Neural cell (in vitro differentiated cells): Measurements from ENCODE around the gene DNAH8. TPM values are rescaled to one million over a fixed set of nuclear protein-coding genes. Genes with fewer than 3 reads are reported as not detected.

Source experiments
- H2AFZ ChIP-seq: fragments of 200-600, 300-800 bp; sonication (generic), shearing (Covaris generic); 2 replicates; pipeline ENCODE4 v1.6.0; 2014; ENCODE audit warnings: low read depth, mild to moderate bottlenecking, antibody characterized with exemption, low read length, moderate library complexity
- H3F3A ChIP-seq: fragments of 200-600 bp; shearing (Covaris generic); 2 replicates; pipeline ENCODE4 v1.6.1; 2016; ENCODE audit warnings: mild to moderate bottlenecking, moderate library complexity, mixed read lengths, antibody characterized with exemption, low read length; ENCODE audit not compliant: insufficient read depth, poor library complexity, severe bottlenecking
- H3K27ac ChIP-seq: fragments of 200-600, 300-800 bp; sonication (generic), shearing (Covaris generic); 2 replicates; pipeline ENCODE4 v1.5.1; 2014; ENCODE audit warnings: mild to moderate bottlenecking, low read length, moderate library complexity
- H3K27me3 ChIP-seq: fragments of 300-800, 200-600 bp; sonication (generic), shearing (Covaris generic); 2 replicates; pipeline ENCODE4 v1.6.0; 2014; ENCODE audit warnings: mild to moderate bottlenecking, low read depth, low read length, moderate library complexity; ENCODE audit not compliant: insufficient read depth
- H3K36me3 ChIP-seq: fragments of 300-800, 200-600 bp; sonication (generic), shearing (Covaris generic); 2 replicates; pipeline ENCODE4 v1.5.1; 2014; ENCODE audit warnings: mild to moderate bottlenecking, antibody characterized with exemption, low read length, moderate library complexity; ENCODE audit not compliant: insufficient read depth
- H3K4me2 ChIP-seq: fragments of 300-800, 200-600 bp; sonication (generic), shearing (Covaris generic); 2 replicates; pipeline ENCODE4 v1.6.0; 2014; ENCODE audit warnings: mild to moderate bottlenecking, low read length
- H3K4me3 ChIP-seq: fragments of 300-800, 200-600 bp; sonication (generic), shearing (Covaris generic); 2 replicates; pipeline ENCODE4 v1.5.1; 2014; ENCODE audit warnings: mild to moderate bottlenecking, low read length, moderate library complexity
- H3K79me2 ChIP-seq: fragments of 200-600 bp; shearing (Covaris generic); replicated peaks from 2 replicates; pipeline ENCODE4 v1.6.0; 2014; ENCODE audit warnings: mild to moderate bottlenecking, low read length, moderate library complexity; ENCODE audit not compliant: insufficient read depth
- H3K9ac ChIP-seq: fragments of 300-800, 200-600 bp; sonication (generic), shearing (Covaris generic); 2 replicates; pipeline ENCODE4 v1.6.1; 2016; ENCODE audit warnings: mild to moderate bottlenecking, low read length, mixed read lengths
- H3K9me2 ChIP-seq: fragments of 200-600 bp; shearing (Covaris generic); 2 replicates; pipeline ENCODE4 v1.6.1; 2016; ENCODE audit warnings: mild to moderate bottlenecking, low read length, mixed read lengths; ENCODE audit not compliant: insufficient read depth
- H3K9me3 ChIP-seq: fragments of 200-600, 300-800 bp; sonication (generic), shearing (Covaris generic); 2 replicates; pipeline ENCODE4 v1.6.1; 2016; ENCODE audit warnings: mild to moderate bottlenecking, mixed run types, low read length, moderate library complexity, mixed read lengths
- H4K20me1 ChIP-seq: fragments of 200-600 bp; shearing (Covaris generic); 2 replicates; pipeline ENCODE4 v1.6.1; 2016; ENCODE audit warnings: mild to moderate bottlenecking, mixed run types; ENCODE audit not compliant: insufficient read depth
- EP300 ChIP-seq: fragments of 450-650 bp; conservative IDR thresholded peaks from 2 replicates; pipeline ENCODE4 v1.6.1; 2014; ENCODE audit warnings: antibody characterized with exemption, mild to moderate bottlenecking, moderate library complexity; ENCODE audit not compliant: poor library complexity, severe bottlenecking
- EZH2 ChIP-seq: fragments of 200-600, 300-800 bp; shearing (Covaris generic), sonication (generic); IDR thresholded peaks from 2 replicates; pipeline ENCODE4 v1.6.1; 2014; ENCODE audit warnings: antibody characterized with exemption, low read length, borderline replicate concordance, mild to moderate bottlenecking; ENCODE audit not compliant: insufficient read depth, poor library complexity, severe bottlenecking
- MXI1 ChIP-seq: fragments of 450-650 bp; conservative IDR thresholded peaks from 2 replicates; pipeline ENCODE4 v1.6.1; 2014; ENCODE audit warnings: antibody characterized with exemption, mild to moderate bottlenecking; ENCODE audit not compliant: poor library complexity, severe bottlenecking
- POLR2AphosphoS5 ChIP-seq: IDR thresholded peaks from 2 replicates; pipeline ENCODE4 v1.6.1; 2012
- RAD21 ChIP-seq: fragments of 450-650 bp; conservative IDR thresholded peaks from 2 replicates; pipeline ENCODE4 v1.6.1; 2014; ENCODE audit warnings: antibody characterized with exemption, mild to moderate bottlenecking, moderate library complexity
- SMC3 ChIP-seq: fragments of 450-650 bp; conservative IDR thresholded peaks from 2 replicates; pipeline ENCODE4 v1.6.1; 2014; ENCODE audit warnings: antibody characterized with exemption, mild to moderate bottlenecking, moderate library complexity; ENCODE audit not compliant: poor library complexity
- TAF1 ChIP-seq: IDR thresholded peaks from 2 replicates; pipeline ENCODE4 v1.6.1; 2012; ENCODE audit warnings: low read depth
- polyA plus RNA-seq: library from polyadenylated mRNA; depleted of rRNA; stranded (reverse); fragments of >200 nt; gene quantifications from 2 replicates; pipeline ENCODE4 v1.2.3, GENCODE V29; 2014
- TF ChIP-seq, protein P1 (sequence below): fragments of 450-650 bp; IDR thresholded peaks from 2 replicates; pipeline ENCODE4 v1.5.1; 2014; ENCODE audit warnings: antibody characterized with exemption, mild to moderate bottlenecking, moderate library complexity; ENCODE audit not compliant: poor library complexity, severe bottlenecking
- TF ChIP-seq, protein P2 (sequence below): IDR thresholded peaks from 2 replicates; pipeline ENCODE4 v1.6.1; 2012; ENCODE audit warnings: borderline replicate concordance

The DNAH8 gene
- polyA plus RNA-seq, 1 donor from 2014 or later: 0.07 TPM

DNA sequence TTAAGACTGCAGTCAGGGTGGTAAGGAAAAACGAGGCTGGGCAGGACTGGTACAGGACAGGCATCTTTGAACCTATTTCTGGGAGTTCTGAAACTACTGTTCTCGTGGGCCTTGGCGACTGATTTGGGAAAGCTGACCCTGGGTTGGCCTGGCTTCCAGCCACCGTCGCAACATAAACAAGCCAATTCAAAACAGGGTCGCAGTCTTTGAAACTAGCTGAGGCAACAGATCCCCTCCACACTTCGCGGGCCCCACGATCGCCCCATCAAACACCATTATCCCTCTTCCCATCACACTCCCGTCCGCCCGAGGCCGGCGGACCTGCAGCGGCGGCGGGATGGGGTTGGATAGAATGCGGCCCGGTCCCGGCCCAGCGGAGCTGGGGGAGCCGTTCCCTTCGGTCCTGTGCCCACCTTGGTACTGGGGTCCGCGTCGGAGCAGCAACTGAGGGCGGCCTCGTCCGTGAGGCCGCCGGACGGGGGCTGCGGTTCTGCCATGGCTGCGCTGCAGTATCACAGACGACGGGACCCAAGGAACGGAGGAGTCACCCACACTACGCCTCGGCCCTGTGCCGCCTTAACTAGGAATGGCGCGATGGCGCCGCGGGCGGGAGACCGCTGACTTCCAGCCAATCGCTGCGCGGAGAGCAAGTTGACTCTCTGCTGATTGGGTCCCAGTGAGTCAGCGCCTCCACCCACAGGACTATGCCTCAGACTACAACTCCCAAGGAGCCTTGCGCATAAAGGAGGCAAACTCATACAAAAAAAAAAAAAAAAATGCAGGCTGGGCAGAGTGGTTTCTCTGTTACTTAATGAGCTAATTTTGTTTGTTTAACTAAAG lies 12.3 kb upstream of the DNAH8 start, which contains the start of gene GLO1:
Gene GLO1 (minus strand): TSS at position 588 of the 840 bp plus-strand sequence. CDS start 91 bp downstream, at position 497.
- Histone ChIP-seq H3K27ac (peak within 1 kb of the TSS; percentile 64), H3K36me3 (no peaks in the 10 kb centered on the region), H3K79me2 (peaks cover 4% of the 10 kb centered on the region)

DNA sequence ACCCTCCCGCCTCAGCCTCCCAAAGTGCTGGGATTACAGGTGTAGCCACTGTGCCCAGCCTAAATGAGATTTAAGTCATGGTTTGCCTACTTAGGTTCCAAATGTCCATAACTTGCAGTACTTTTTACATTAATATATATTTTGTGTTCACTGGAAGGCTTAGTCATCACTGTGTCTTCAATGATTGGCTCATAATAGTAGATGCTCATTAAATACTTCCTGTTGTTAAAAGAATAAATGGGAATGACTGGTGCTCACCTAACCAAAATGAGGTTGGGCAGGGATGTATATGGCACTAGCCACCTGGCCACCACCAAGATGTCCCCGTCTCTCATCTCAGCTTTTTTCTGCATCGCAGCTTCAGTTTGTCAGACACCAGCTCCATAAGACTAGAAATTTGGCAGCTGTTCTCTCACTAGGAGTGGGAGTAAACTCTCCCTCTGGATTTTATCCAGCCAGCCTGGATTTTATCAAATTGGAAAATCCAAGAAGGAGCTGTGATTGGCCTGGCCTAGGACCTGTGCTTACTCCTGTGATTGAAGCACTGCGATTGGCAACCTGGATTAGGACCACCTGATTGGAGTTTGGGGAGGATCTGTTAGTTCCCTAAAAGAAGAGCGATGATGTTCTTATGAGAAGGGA lies 11.0 kb upstream of the DNAH8 start:
- Histone ChIP-seq H3K9me2 (no peaks in the 10 kb centered on the region), H3K4me3 (no peak overlapping the region), H4K20me1 (no peaks in the 10 kb centered on the region), H3K27ac (no peak overlapping the region), H3K9me3 (no peaks in the 10 kb centered on the region), H3F3A (no peaks in the 10 kb centered on the region), H3K4me2 (no peak overlapping the region), H3K9ac (no peak overlapping the region), H2AFZ (no peak overlapping the region), H3K79me2 (peaks cover 4% of the 10 kb centered on the region), H3K27me3 (no peaks in the 10 kb centered on the region), H3K36me3 (no peaks in the 10 kb centered on the region)
- no peak for TF ChIP-seq EP300

More for the DNA sequence above, 12.3 kb upstream of the DNAH8 start, which contains the start of gene GLO1:
- Histone ChIP-seq H3K4me2 (peak within 1 kb of the TSS; percentile 80), H3K9ac (peak within 1 kb of the TSS; percentile 76), H2AFZ (peak within 1 kb of the TSS; percentile 81), H3K9me2 (no peaks in the 10 kb centered on the region), H3K9me3 (no peaks in the 10 kb centered on the region), H3K27me3 (no peaks in the 10 kb centered on the region), H3K4me3 (peak within 1 kb of the TSS; percentile 89), H4K20me1 (no peaks in the 10 kb centered on the region), H3F3A (no peaks in the 10 kb centered on the region)
- TF ChIP-seq POLR2AphosphoS5: peak; percentile 87
- TF ChIP-seq SMC3: peak; percentile 34
- no peak for TF ChIP-seq EZH2
- TF ChIP-seq EP300: no peak
- TF ChIP-seq, protein P1, sequence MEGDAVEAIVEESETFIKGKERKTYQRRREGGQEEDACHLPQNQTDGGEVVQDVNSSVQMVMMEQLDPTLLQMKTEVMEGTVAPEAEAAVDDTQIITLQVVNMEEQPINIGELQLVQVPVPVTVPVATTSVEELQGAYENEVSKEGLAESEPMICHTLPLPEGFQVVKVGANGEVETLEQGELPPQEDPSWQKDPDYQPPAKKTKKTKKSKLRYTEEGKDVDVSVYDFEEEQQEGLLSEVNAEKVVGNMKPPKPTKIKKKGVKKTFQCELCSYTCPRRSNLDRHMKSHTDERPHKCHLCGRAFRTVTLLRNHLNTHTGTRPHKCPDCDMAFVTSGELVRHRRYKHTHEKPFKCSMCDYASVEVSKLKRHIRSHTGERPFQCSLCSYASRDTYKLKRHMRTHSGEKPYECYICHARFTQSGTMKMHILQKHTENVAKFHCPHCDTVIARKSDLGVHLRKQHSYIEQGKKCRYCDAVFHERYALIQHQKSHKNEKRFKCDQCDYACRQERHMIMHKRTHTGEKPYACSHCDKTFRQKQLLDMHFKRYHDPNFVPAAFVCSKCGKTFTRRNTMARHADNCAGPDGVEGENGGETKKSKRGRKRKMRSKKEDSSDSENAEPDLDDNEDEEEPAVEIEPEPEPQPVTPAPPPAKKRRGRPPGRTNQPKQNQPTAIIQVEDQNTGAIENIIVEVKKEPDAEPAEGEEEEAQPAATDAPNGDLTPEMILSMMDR: peak; percentile 9
- TF ChIP-seq MXI1: peak; percentile 66
- TF ChIP-seq, protein P2, sequence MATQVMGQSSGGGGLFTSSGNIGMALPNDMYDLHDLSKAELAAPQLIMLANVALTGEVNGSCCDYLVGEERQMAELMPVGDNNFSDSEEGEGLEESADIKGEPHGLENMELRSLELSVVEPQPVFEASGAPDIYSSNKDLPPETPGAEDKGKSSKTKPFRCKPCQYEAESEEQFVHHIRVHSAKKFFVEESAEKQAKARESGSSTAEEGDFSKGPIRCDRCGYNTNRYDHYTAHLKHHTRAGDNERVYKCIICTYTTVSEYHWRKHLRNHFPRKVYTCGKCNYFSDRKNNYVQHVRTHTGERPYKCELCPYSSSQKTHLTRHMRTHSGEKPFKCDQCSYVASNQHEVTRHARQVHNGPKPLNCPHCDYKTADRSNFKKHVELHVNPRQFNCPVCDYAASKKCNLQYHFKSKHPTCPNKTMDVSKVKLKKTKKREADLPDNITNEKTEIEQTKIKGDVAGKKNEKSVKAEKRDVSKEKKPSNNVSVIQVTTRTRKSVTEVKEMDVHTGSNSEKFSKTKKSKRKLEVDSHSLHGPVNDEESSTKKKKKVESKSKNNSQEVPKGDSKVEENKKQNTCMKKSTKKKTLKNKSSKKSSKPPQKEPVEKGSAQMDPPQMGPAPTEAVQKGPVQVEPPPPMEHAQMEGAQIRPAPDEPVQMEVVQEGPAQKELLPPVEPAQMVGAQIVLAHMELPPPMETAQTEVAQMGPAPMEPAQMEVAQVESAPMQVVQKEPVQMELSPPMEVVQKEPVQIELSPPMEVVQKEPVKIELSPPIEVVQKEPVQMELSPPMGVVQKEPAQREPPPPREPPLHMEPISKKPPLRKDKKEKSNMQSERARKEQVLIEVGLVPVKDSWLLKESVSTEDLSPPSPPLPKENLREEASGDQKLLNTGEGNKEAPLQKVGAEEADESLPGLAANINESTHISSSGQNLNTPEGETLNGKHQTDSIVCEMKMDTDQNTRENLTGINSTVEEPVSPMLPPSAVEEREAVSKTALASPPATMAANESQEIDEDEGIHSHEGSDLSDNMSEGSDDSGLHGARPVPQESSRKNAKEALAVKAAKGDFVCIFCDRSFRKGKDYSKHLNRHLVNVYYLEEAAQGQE: peak; percentile 62
- no peak for TF ChIP-seq RAD21
- no peak for TF ChIP-seq TAF1
